HG03103 (cell line): ENCODE data around the gene PDE1C.
"Not testable (repeated sequence)": the region's sequence is repeated elsewhere in the genome, so short reads cannot be mapped to it uniquely, and the experiment has no call there.

Source experiments
- ATAC-seq: cut with Tn5 transposase; IDR thresholded peaks from one replicate; pipeline ENCODE4 v1.9.1; 2021; ENCODE audit warnings: low read depth; ENCODE audit not compliant: unreplicated experiment

PDE1C gene

DNA sequence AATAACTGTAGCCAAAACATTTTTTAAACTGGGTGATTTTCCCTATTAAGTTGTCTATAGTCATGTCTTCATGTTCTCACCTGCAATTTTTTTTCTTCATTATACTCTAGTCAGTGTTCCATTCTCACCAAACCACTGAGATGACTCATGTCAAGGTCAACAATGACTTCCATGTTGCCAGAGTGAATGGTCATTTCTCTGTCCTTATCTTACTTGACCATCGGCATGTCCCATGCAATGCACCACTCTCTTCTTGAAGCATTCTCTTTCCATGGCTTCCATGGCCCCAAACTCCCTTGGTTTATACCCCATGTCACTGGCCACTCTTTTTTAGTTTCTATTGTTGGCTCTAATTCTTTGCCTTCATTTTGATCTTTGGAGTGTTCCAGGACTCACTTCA, 209.3 kb downstream of the PDE1C start:
- no peak for ATAC-seq

DNA sequence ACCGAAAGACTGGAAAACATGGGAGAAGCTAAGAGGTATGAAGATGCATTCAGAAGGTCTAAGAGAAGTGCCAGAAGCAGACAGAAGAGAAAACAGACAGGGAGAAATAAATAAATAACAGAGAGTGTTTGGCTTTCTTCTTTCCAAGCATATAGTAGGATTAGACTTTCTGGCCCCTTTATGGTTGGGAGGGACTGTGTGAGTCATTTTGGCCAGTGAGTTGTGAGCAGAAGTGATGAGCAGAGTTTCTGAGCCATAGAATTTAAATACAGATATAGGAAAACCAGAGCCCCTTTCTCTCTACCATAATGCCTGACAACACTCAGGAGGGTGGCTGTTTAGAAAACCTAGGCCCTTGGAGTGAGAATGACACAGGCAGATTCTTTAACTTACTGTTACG, 212.2 kb downstream of the PDE1C start:
- no peak for ATAC-seq

DNA sequence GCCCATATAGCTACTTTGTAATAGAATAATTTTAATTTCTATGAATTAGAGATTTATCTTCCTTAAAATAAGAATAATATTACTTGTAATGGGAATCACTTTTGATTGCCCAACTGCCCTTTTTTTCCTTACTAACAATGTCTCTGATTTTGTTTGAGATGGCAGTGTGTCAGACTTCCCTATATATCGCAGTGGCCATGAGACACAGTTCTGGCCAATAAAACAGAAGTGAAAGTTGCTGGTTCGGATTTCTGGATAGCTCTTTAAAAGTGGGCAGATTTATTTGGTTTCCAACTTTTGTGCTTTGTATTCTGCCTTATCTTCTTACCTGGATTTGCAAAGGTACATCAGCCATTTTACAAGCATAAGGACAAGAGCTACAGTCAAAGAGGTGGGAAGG, 213.0 kb downstream of the PDE1C start:
- no peak for ATAC-seq

DNA sequence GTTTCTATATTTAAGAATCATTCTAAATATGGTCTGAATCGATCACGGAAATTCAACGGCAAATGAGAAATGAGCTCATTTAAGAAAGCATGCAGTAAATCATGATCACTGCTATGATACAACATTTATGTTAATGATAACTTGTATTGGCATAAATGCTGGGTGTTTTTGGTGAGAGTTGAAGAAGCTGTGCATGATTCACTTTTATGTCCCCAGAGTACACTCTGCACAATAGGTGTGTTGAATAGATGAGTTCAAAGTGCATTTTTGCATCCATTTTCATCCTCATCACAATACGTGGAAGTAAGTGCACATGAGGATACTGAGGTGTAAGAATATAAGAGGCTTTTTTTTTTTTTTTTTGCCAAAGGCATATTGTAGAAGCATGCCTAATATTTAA, 213.9 kb downstream of the PDE1C start:
- ATAC-seq = no peak

DNA sequence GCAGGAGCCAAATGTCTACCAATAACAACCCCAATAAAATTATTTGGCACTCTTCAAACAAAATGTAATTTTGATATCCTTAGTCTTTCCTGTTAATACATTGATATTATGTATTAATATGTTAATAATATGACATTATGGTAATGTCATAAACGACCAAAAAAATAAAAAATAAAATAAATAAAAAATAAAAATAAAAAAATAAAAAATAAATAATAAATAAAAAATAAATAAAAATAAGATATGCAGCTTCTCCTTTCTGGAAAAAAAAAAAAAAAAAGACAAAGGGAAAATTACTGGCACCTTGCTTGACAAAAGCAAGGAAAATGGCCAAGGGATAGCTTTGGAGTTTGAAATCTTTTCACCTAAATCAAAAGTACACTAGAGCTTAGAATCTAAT, 214.7 kb downstream of the PDE1C start:
- ATAC-seq = no peak

DNA sequence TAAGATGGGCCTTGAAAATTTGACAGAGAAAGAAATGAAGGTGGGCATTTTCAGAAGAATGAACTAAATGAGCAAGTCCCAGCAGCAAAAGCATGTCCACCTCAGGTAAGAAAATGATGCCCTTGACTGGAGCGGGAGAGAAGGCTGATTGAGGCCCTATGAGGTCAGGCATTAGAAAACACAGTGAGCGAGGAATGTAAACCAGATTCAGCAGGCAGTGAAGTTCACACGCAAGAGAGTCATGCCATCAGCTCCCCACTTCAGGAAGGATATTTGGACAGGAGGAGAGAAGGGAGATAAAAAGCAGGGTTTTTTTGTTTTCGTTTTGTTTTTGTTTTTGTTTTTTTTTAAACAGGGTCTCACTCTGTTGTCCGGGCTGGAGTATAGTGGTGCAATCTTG, 216.8 kb downstream of the PDE1C start:
- no peak for ATAC-seq

DNA sequence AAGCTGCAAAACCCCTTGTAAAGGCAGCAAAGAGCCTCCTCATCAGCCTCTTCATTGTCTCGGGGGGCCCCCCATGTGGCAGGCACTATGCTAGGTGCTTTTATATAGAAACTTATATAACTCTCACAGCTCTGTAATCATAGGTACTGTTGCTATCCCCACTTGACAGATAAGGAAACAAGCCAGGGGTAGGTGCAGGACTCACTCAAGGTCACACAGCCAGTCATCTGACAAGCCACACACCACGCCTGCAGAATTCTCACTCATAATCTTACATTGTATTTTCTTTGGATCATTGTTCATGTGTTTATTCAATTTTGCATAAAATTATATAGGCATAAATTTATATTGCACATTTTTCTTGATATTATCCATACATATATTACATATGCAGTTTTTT, 217.7 kb downstream of the PDE1C start:
- ATAC-seq = no peak

DNA sequence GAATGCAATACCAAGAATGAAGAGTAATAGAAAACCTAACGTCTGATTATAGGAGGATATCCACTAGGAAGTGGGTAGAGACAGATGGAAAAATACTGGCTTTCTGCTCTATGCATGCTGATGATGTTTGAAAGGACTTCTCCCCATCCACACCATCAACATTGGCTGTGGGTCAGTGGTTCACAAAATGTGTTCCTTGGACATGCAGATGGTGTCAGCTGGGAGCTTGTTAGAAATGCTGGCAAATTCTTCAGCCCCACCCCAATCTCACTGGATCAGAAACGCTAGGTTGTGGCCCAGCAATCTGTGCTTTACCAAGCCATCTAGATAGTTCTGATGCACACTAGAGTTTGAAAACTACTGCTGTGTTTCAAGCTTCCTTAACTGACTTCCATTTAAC, 219.1 kb downstream of the PDE1C start:
- ATAC-seq = no peak

DNA sequence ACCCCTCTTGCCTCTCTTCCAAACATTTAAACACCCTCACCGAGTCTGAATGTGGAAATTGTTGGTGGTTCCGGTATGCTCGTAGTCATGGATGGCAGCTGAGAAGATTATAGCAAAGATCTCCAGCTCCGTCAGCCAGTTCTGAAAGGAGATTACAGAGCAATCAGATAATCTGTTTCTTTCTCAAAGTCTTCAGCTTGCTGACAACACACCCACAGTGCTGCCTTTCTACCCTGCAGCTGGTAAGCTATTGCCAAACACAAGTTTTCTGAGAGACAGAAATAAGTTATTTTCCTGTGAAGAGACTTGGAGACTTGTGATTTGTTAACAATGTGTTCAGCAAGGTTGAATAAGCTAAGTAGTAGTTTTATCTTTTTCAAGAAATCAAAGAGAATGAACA, 219.6 kb downstream of the PDE1C start:
- no peak for ATAC-seq

DNA sequence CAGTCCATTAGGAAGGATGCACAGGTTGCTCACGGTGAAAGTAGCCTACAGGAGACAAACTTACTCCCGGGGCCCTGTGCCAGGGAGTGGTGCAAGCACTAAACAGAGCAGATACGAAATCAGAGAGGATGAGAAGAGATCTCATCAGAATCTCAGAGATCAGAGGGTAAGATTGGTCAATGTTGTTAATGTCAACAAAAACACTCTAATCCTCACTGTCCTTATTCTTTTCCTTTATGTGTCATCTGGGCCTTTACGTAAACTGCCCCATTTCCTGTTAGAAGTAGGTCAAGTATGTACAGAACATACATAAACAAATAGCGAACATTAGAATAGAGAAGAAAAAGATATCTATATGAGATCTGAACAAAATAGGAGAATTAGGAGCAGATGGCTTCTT, 220.1 kb downstream of the PDE1C start:
- ATAC-seq = no peak

DNA sequence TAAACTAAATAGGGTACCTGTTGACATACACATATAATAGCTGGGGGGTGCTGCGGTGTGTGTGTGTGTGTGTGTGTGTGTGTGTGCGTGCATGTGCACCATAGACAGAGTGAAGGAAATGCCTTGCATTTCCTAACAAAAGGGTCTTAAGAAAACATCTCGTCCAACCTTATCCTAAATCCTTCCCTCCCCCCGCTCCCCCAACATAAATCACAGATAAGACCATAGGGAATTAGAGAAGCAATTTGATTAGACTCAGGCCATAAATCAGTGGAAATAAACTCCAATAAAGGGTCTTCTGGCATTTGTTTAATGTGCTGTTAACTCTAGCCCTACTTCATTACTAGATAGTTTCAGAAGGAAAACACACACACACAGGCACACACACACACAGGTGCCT, 234.7 kb downstream of the PDE1C start:
- no peak for ATAC-seq

DNA sequence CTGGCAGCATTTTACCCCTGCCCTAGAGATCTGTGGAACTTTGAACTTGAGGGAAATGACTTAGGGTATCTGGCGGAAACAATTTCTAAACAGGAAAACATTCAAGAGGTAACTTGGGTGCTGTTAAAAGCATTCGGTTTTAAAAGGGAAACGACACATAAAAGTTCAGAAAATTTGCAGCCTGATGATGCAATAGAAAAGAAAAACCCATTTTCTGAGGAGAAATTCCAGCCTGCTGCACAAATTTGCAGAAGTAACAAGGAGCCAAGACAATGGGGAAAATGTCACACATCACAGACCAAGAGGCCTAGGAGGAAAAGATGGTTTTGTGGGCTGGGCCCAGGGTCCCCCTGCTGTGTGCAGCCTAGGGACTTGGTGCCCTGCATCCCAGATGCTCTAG, 236.6 kb downstream of the PDE1C start:
- ATAC-seq = not testable (repeated sequence)

DNA sequence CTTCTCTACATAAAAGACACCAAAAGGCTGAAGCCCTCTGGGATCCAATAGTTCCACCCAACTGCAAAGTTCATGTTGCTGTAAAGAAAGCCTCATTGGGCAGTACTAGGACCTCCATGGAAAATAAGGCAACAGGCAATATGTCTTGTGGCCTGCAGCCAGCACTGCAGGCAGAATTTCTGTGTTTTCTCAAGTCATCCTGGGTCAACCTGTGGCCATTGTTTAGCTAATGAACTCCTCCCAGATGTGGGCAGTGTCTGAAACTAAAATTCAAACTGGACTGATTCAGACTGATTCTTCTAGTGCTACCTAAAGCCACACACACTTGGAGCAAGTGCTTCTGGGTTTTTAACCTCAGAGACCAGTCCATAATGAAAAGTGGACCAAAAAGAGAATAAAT, 241.7 kb downstream of the PDE1C start:
- no peak for ATAC-seq

DNA sequence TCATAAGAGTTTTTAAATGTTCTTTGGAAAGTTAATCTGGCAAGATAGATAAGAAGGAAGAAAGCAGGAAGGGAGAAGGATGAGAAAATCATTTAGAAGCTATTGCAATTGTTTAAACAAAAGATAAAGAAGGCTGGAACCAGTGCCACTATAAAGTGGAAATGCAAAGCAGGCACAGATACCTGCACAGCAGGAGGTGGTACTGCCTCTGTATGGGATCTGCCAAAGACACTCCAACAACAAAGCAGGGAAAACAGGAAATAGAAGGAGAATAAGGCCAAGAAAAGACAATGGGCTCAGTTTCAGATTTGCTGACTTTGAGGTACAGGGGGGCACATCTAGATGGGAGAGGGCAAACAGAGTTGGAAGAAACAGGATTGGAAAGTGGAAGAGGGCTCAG, 244.6 kb downstream of the PDE1C start:
- ATAC-seq = no peak

DNA sequence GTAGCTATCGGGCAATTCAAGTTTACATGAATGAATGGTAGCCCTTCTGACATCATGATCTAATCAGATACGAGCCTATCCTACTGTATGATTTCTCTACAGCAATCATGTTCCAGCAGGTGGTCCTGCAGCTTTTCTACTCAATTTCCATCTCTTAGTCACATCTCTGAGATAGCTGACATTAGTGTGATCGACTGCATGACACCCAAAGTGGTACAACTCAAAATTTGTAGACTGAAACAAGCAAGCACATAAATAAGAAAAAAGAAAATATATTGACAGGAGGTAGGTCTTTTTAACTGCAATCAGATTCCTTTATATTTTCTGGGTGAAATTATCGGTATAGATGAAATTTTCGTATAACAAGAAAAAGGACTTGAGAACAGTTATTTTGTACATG, 251.2 kb downstream of the PDE1C start:
- no peak for ATAC-seq

DNA sequence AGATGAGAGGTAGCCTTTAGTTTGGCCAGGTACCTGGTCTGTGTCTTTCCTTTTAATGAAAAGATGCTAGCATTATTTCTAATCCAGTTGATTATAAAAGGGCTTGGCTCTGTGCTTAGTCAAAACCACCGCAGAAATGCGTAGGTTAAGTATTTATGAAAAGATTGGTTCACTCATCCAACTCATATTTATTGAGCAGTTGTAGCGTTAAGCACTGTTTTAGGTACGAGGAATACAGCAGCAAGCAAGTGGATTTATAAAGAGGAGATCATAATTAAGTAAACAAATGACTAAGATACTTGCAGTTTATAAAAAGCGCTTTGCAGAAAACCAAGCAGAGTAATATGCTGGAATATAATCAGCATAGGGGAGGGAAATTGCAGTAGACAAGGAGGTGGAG, 253.4 kb downstream of the PDE1C start:
- no peak for ATAC-seq

DNA sequence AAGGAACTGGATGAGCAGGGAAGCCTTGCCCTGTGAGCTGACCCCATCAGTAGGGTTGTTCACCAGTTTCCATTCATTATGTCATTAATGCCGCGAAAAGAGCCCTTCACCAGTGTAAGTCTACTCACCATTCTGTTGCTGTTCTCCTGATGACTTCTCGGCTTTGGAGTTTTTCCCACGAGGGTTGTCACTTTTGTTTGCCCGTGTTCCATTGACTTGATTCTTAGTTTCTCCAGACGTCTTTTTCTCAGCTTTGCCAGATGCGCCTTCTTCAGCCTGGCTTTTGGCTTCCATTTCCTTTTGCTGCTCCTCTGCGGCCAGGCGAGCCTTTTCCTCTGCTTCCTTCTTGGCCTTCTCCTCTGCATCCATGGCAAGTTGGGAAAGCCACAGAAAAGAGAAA, 254.4 kb downstream of the PDE1C start:
- no peak for ATAC-seq

DNA sequence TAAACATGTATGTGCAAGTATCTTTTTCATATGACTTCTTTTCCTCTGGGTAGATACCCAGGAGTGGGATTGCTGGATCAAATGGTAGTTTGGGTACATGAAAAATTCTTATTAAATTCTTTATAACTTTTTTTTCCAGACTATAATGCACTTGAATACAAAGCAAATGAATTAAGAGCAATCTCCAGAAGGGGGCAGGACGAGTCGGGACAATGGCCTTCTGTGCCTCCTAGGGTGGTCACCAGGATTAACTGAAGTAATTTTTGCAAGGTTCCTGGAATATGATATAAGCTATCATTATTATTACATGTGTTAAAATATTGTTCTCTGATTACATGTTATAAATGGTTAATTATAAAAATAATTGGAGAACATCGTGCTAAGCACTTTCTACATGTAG, 256.0 kb downstream of the PDE1C start:
- no peak for ATAC-seq

DNA sequence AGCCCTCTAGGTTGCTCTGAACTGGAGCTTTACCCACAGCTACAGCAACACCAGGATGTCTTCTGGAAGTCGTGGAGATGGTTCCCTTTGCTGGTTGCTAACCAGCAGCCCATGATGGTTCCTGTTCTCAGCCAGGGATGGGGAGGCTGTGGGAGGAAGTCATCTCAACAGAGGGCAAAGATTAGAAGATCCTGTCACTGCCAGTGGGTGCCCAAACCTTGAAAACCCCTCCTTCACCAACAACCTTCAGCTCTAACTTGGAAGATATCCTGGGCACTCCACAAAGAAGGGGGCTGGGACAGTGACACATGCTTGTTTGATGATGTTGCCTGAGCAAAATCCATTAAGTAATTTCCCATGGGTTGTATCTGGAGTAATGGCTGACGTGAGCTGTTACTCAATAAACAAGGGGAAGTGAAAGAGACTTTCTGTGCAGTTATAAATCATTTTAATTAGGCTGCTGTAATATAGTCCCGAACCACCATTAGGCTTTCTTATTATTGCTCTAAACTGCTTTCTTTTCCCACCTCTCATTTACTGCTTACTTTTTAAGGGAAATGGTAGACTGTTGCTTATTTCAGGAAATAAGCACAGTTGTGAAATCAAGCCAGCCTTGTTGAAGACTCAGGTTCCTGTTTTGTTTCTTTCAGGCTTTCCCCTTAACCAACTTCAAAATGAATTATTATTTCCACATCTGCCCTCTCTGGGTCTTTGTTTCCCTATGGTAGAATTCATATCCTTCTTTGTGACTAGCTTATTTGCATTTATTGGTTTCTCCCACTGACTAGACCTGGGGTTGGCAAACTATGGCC, 258.4 kb downstream of the PDE1C start:
- no peak for ATAC-seq

DNA sequence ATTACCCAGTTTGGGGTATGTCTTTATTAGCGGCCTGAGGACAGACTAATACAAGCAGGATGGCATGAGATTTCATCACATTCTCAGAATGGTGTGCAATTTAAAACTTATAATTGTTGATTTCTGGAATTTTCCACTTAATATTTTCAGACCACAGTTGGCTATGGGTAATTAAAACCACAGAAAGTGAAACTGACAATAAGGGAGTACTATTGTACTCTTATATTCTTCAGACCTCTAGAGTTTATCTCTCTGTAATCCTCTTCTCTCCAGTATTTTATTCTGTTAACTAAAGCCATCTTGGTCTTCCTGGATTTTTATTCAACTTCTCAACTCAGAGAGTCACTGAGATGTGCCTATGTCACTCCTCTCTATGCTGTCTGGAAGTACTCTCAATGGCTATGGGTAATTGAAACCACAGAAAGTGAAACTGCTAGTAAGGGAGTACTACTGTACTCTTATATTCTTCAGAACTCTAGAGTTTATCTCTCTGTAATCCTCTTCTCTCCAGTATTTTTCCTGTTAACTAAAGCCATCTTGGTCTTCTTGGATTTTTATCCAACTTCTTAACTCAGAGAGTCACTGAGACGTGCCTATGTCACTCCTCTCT, 264.9 kb downstream of the PDE1C start:
- ATAC-seq = no peak

DNA sequence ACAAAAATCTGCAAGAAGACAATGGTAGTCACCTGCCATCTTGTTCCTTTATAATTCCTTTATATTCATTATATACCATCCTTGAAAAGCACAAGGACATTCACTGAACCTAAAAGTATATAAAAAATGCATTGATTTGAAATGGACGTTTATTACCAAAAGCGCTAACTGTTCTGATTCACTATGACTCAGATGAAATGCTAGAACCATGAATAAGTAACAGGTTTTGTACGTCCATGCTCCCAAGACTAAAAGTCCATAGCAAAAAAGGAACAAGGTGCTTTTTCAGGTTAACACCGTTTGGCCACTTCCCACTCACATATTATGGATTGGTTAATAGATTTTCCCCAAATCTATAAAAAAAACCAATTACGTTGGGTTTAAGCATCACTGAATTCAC, 273.8 kb downstream of the PDE1C start:
- ATAC-seq = no peak

DNA sequence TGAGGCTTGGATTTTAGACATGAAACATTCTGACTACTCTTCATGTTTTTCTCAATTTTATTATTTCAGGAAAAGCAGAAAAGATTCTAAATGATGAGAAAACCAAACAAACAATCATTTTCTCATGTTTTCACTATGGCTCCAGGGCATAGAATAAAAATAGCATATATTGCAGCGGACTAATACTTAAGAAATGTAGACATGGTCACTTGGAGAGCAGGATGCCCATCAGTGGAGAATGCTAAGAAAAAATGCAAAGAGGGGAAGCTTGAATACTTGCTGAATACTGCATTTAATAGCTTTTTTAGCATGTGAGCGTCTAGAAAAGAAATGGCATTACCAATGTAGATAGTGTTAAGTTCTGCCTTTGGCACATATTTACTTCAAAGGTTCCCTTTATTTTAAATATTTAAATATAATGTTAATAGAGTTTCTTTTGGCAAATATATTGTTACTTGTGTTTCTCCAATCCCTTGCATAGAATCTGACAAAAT, 275.3 kb downstream of the PDE1C start:
- no peak for ATAC-seq
